IMR-90 (cell line): ENCODE measurements around the gene PRRT2. TPM values are rescaled to one million over a fixed set of nuclear protein-coding genes. Genes with fewer than 3 reads are reported as not detected.

Experiments
- ATAC-seq: fragments of 200-7000 bp; cut with Tn5 transposase; 2 replicates; pipeline ENCODE4 v1.9.1; 2020; ENCODE audit warnings: low read depth, mild to moderate bottlenecking, moderate library complexity
- BruUV-seq: library from RNA; stranded (reverse); fragments of 400-500 nt; replicated peaks from 2 replicates; lab custom pipeline; 2021; lab: Mats Ljungman, UMichigan
- CTCF ChIA-PET: fragments of 300-600 bp; formaldehyde crosslinking; extraction: SDS; loops from one replicate; lab custom pipeline; 2021; ENCODE audit warnings: antibody characterized with exemption; lab: Yijun Ruan, JAX
- POLR2A ChIA-PET: fragments of 300-600 bp; sonication (Branson Sonifier 250); formaldehyde crosslinking; loops from one replicate; lab custom pipeline; 2022; ENCODE audit warnings: antibody characterized with exemption; ENCODE audit not compliant: unreplicated experiment; lab: Charles Lee
- DNase-seq: peaks from one replicate; pipeline ENCODE4 v3.0.0; 2013
- H2AFZ ChIP-seq: replicated peaks from 2 replicates; pipeline ENCODE3; 2013; ENCODE audit warnings: low read length, mild to moderate bottlenecking; ENCODE audit not compliant: poor library complexity
- H2AK5ac ChIP-seq: 2 replicates; pipeline ENCODE4 v1.6.1; 2013; ENCODE audit warnings: low read depth, low read length, inconsistent platforms
- H2AK9ac ChIP-seq: replicated peaks from 2 replicates; pipeline ENCODE3; 2013; ENCODE audit warnings: mild to moderate bottlenecking, low read depth, low read length, moderate library complexity; ENCODE audit not compliant: poor library complexity
- H2BK120ac ChIP-seq: 2 replicates; pipeline ENCODE4 v1.6.1; 2013; ENCODE audit warnings: low read depth, low read length, inconsistent platforms
- H2BK15ac ChIP-seq: 3 replicates; pipeline ENCODE4 v1.6.1; 2013; ENCODE audit warnings: low read depth, low read length, inconsistent platforms
- H2BK20ac ChIP-seq: 2 replicates; pipeline ENCODE4 v1.6.1; 2013; ENCODE audit warnings: low read depth, mild to moderate bottlenecking, inconsistent platforms, low read length, moderate library complexity
- H2BK5ac ChIP-seq: 2 replicates; pipeline ENCODE4 v1.6.1; 2013; ENCODE audit warnings: mild to moderate bottlenecking, low read depth, low read length, inconsistent platforms; ENCODE audit not compliant: poor library complexity, severe bottlenecking
- H3K14ac ChIP-seq: replicated peaks from 2 replicates; pipeline ENCODE4 v1.6.1; 2013; ENCODE audit warnings: low read depth, low read length, inconsistent platforms
- H3K18ac ChIP-seq: 2 replicates; pipeline ENCODE4 v1.6.1; 2013; ENCODE audit warnings: low read depth, low read length, control low read depth
- H3K23ac ChIP-seq: 2 replicates; pipeline ENCODE4 v1.6.1; 2013; ENCODE audit warnings: low read depth, low read length, inconsistent platforms
- H3K27ac ChIP-seq: 2 replicates; pipeline ENCODE4 v1.5.1; 2013; ENCODE audit warnings: mild to moderate bottlenecking, control low read depth, low read length; ENCODE audit not compliant: insufficient read depth
- H3K27me3 ChIP-seq: 2 replicates; pipeline ENCODE4 v1.6.1; 2013; ENCODE audit warnings: low read length; ENCODE audit not compliant: control insufficient read depth, insufficient read depth
- H3K36me3 ChIP-seq: 2 replicates; pipeline ENCODE4 v1.6.1; 2013; ENCODE audit warnings: low read length, mixed read lengths; ENCODE audit not compliant: control insufficient read depth, insufficient read depth
- H3K4ac ChIP-seq: 2 replicates; pipeline ENCODE4 v1.6.1; 2013; ENCODE audit warnings: low read depth, low read length, inconsistent platforms
- H3K4me1 ChIP-seq: 2 replicates; pipeline ENCODE4 v1.6.1; 2013; ENCODE audit warnings: low read length, mixed read lengths; ENCODE audit not compliant: control insufficient read depth, insufficient read depth
- H3K4me2 ChIP-seq: 2 replicates; pipeline ENCODE4 v1.6.1; 2013; ENCODE audit warnings: low read depth, mild to moderate bottlenecking, control low read depth, low read length, moderate library complexity
- H3K4me3 ChIP-seq: 2 replicates; pipeline ENCODE4 v1.5.1; 2013; ENCODE audit warnings: low read depth, mild to moderate bottlenecking, control low read depth, low read length, moderate library complexity; ENCODE audit not compliant: insufficient read depth
- H3K56ac ChIP-seq: 2 replicates; pipeline ENCODE4 v1.6.1; 2013; ENCODE audit warnings: low read length, inconsistent platforms; ENCODE audit not compliant: insufficient read depth; ENCODE audit errors: extremely low read depth
- H3K79me1 ChIP-seq, 2 experiments: 2 replicates each; pipeline ENCODE4 v1.6.1; 2013; ENCODE audit warnings: low read length in 2 of 2, inconsistent platforms in 1 of 2, low read depth in 1 of 2
- H3K9ac ChIP-seq: 2 replicates; pipeline ENCODE4 v1.6.1; 2013; ENCODE audit warnings: low read depth, low read length, control low read depth
- H3K9me1 ChIP-seq: 2 replicates; pipeline ENCODE4 v1.6.1; 2013; ENCODE audit warnings: low read length, inconsistent platforms; ENCODE audit not compliant: insufficient read depth
- H3K9me3 ChIP-seq: 2 replicates; pipeline ENCODE4 v1.6.1; 2013; ENCODE audit warnings: low read length; ENCODE audit not compliant: control insufficient read depth, insufficient read depth
- H4K20me1 ChIP-seq: 2 replicates; pipeline ENCODE4 v1.6.1; 2013; ENCODE audit warnings: low read length, inconsistent platforms; ENCODE audit not compliant: insufficient read depth
- H4K5ac ChIP-seq: 2 replicates; pipeline ENCODE4 v1.6.1; 2013; ENCODE audit warnings: mild to moderate bottlenecking, low read depth, low read length, control low read depth
- H4K8ac ChIP-seq, 2 experiments: 2 replicates each; pipeline ENCODE4 v1.6.1; 2013; ENCODE audit warnings: low read depth in 2 of 2, low read length in 2 of 2, control low read depth in 1 of 2, inconsistent platforms in 1 of 2
- H4K91ac ChIP-seq: 2 replicates; pipeline ENCODE4 v1.6.1; 2013; ENCODE audit warnings: low read depth, low read length, inconsistent platforms; ENCODE audit not compliant: insufficient read depth
- MAFK ChIP-seq: IDR thresholded peaks from 2 replicates; pipeline ENCODE4 v1.6.1; 2012; ENCODE audit warnings: low read depth, low read length, improper control_type of control experiment
- MAZ ChIP-seq: IDR thresholded peaks from 2 replicates; pipeline ENCODE4 v1.6.1; 2012; ENCODE audit warnings: low read depth, mild to moderate bottlenecking, low read length, improper control_type of control experiment, moderate library complexity, borderline replicate concordance
- USF2 ChIP-seq: fragments of 150-350 bp; IDR thresholded peaks from 2 replicates; pipeline ENCODE4 v1.6.1; 2017; ENCODE audit warnings: mild to moderate bottlenecking, antibody characterized with exemption, low read length, low read depth
- WGBS, 2 experiments: methylation state at CpG; one replicate each; pipeline versions ENCODE4 v1.1.5 to v1.1.7; 2013; ENCODE audit warnings: missing lambda C conversion rate in 2 of 2; ENCODE audit not compliant: insufficient read length in 1 of 2; ENCODE audit errors: extremely low coverage in 2 of 2; 5-methylcytosine and 5-hydroxymethylcytosine counted together
- dilution Hi-C: fragments of 300-500 bp; cut with HindIII; formaldehyde crosslinking; loops from one replicate; pipeline ENCODE4 v1.14.3; 2018; ENCODE audit warnings: low sequenced_read_pairs; ENCODE audit not compliant: unreplicated experiment
- in situ Hi-C: fragments of 300-500 bp; cut with MboI; formaldehyde crosslinking; loops from 3 replicates; pipeline ENCODE4 v1.14.3; 2019; ENCODE audit warnings: low sequenced_read_pairs, inconsistent platforms, mixed read lengths
- intact Hi-C: fragments of 100-400 bp; cut with micrococcal nuclease; formaldehyde crosslinking; loops from 2 replicates; pipeline ENCODE4 v1.10.0; 2022
- polyA plus RNA-seq, 3 experiments: library from polyadenylated mRNA; depleted of rRNA; stranded (reverse); fragments of >200 nt; gene quantifications; 2 replicates each; pipeline ENCODE4 v1.2.3, GENCODE V29; 2012; ENCODE audit warnings: low replicate concordance in 1 of 3
- total RNA-seq: library from RNA; depleted of rRNA; stranded (reverse); fragments of >200 nt; gene quantifications from 2 replicates; pipeline ENCODE4 v1.2.3, GENCODE V29; 2012

Gene PRRT2
- total and polyA plus RNA-seq, 2 of the 4 experiments (the other 2 are of a cell fraction): 0.90 to 10.5 TPM

- Histone ChIP-seq H2AK5ac (no peak overlapping the region), H3K36me3 (peaks cover 8% of the 10 kb centered on the region), H3K4me3 (no peak overlapping the region), H2BK120ac (no peak overlapping the region), H2AFZ (peak overlapping the region; percentile 43), H3K4ac (no peak overlapping the region), H4K91ac (no peak overlapping the region), H3K79me1 (no peaks in the 10 kb centered on the region), H3K9ac (no peak overlapping the region), H2BK15ac (no peak overlapping the region), H3K14ac (no peak overlapping the region), H3K9me1 (peaks cover 3% of the 10 kb centered on the region; the same call in 1 of the 2 replicates), H3K18ac (no peak overlapping the region), H3K27ac (no peak overlapping the region), H2BK5ac (no peak overlapping the region), H3K4me2 (no peak overlapping the region), H4K8ac (peak overlapping the region in 1 of 2 experiments; percentile 60; a peak in 2 of 4 replicates), H3K23ac (no peak overlapping the region), H4K5ac (no peak overlapping the region), H2AK9ac (peak overlapping the region; percentile 63), H4K20me1 (no peaks in the 10 kb centered on the region), H3K27me3 (no peaks in the 10 kb centered on the region), H3K56ac (no peak overlapping the region), H3K9me3 (no peaks in the 10 kb centered on the region), H3K4me1 (peaks cover 2% of the 10 kb centered on the region; the same call in 1 of the 2 replicates), H2BK20ac (no peak overlapping the region)
- CTCF ChIA-PET: no interaction called here
- in situ Hi-C loops: no loop called here
- intact Hi-C loops: no loop called here
- no peak for TF ChIP-seq MAZ
- peak; percentile 89 for TF ChIP-seq USF2
- no peak for TF ChIP-seq MAFK
- DNase-seq: peak; percentile 72
- dilution Hi-C loops: no loop called here
- WGBS, 2 experiments: no CpG with 5 or more reads among the region's 7 CpGs
- no TSS peak for BruUV-seq
- POLR2A ChIA-PET: no interaction called here
- ATAC-seq: peak; percentile 5; the same call in 1 of the 2 replicates
Measured at GRCh38 chr16:29852654-29853053, 40.7 kb downstream of the PRRT2 start.
